GM12878 (cell line): ENCODE results near the gene CYP2J2. TPM values are rescaled to one million over a fixed set of nuclear protein-coding genes. Genes with fewer than 3 reads are reported as not detected.

Experiments
- ATAC-seq: fragments of 200-7000 bp; cut with Tn5 transposase; 3 replicates; pipeline ENCODE4 v1.9.1; 2020; ENCODE audit warnings: mild to moderate bottlenecking, moderate library complexity
- BruUV-seq: library from RNA; stranded (reverse); fragments of 400-500 nt; replicated peaks from 2 replicates; lab custom pipeline; 2021; lab: Mats Ljungman, UMichigan
- CTCF ChIA-PET: fragments of 300-600 bp; sonication (Branson Sonifier 250); formaldehyde crosslinking; extraction: SDS; loops from one replicate; lab custom pipeline; 2021; ENCODE audit warnings: inconsistent platforms; lab: Yijun Ruan, JAX
- POLR2A ChIA-PET: fragments of 350-600 bp; formaldehyde crosslinking; extraction: SDS; loops from one replicate; lab custom pipeline; 2021; ENCODE audit warnings: inconsistent platforms; lab: Charles Lee
- RAD21 ChIA-PET: fragments of 300-600 bp; sonication (Branson Sonifier 250); formaldehyde crosslinking; loops from one replicate; lab custom pipeline; 2023; ENCODE audit warnings: antibody characterized with exemption; ENCODE audit not compliant: unreplicated experiment; lab: Charles Lee
- SMC1A ChIA-PET: fragments of 300-600 bp; sonication (Branson Sonifier 250); formaldehyde crosslinking; loops from one replicate; lab custom pipeline; 2023; ENCODE audit not compliant: unreplicated experiment, uncharacterized antibody; lab: Charles Lee
- DNase-seq: peaks from one replicate; pipeline ENCODE4 v3.0.0-alpha.2; 2011; ENCODE audit warnings: low read depth, low spot score
- FAIRE-seq: peaks from 3 replicates; lab custom pipeline; 2011; peaks lifted over from hg19 to GRCh38; lab: Jason Lieb, UNC
- H2AFZ ChIP-seq: 2 replicates; pipeline ENCODE4 v1.6.0; 2011; ENCODE audit warnings: low read depth, low read length, control low read depth; ENCODE audit not compliant: control insufficient read depth
- H3K27ac ChIP-seq: 2 replicates; pipeline ENCODE4 v1.5.1; 2011; ENCODE audit warnings: control low read depth; ENCODE audit not compliant: control insufficient read depth, insufficient read depth
- H3K27me3 ChIP-seq, 2 experiments: replicated peaks in 1 of 2; 2 replicates each; pipeline versions ENCODE4 v1.6.0 to v1.6.1; 2011; ENCODE audit warnings: low read length in 1 of 2; ENCODE audit not compliant: control insufficient read depth in 2 of 2, insufficient read depth in 2 of 2
- H3K36me3 ChIP-seq, 2 experiments: 2 replicates each; pipeline ENCODE4 v1.5.1; 2011; ENCODE audit warnings: low read length in 1 of 2; ENCODE audit not compliant: control insufficient read depth in 2 of 2, insufficient read depth in 2 of 2
- H3K4me1 ChIP-seq: 2 replicates; pipeline ENCODE4 v1.6.1; 2011; ENCODE audit warnings: mild to moderate bottlenecking, low read length, moderate library complexity, mixed read lengths; ENCODE audit not compliant: control insufficient read depth, insufficient read depth
- H3K4me2 ChIP-seq: 2 replicates; pipeline ENCODE4 v1.6.0; 2011; ENCODE audit warnings: control low read depth; ENCODE audit not compliant: control insufficient read depth, insufficient read depth
- H3K4me3 ChIP-seq: fragments of 200-600 bp; sonication (generic); 2 replicates; pipeline ENCODE4 v1.5.1; 2016
- H3K79me2 ChIP-seq: 2 replicates; pipeline ENCODE4 v1.6.0; 2011; ENCODE audit warnings: low read length; ENCODE audit not compliant: control insufficient read depth, insufficient read depth
- H3K9ac ChIP-seq: 2 replicates; pipeline ENCODE4 v1.8.0; 2011; ENCODE audit warnings: low read length, control low read depth, mixed read lengths; ENCODE audit not compliant: control insufficient read depth, insufficient read depth
- H3K9me3 ChIP-seq: replicated peaks from 3 replicates; pipeline ENCODE4 v1.5.1; 2011; ENCODE audit warnings: mild to moderate bottlenecking, low read length; ENCODE audit not compliant: control insufficient read depth, insufficient read depth
- H4K20me1 ChIP-seq: 2 replicates; pipeline ENCODE4 v1.6.0; 2011; ENCODE audit not compliant: control insufficient read depth, insufficient read depth
- BCL11A ChIP-seq: IDR thresholded peaks from 2 replicates; pipeline ENCODE4 v1.6.1; 2011; ENCODE audit warnings: low read depth, low read length
- CEBPB ChIP-seq, 2 experiments: fragments of 150-350 bp in 1 of 2; IDR thresholded peaks; 2 replicates each; pipeline ENCODE4 v1.6.1; 2012 to 2014; ENCODE audit warnings: low read depth in 2 of 2, low read length in 2 of 2, borderline replicate concordance in 1 of 2, inconsistent platforms in 1 of 2
- EED ChIP-seq: sonication (generic); IDR thresholded peaks from 2 replicates; pipeline ENCODE4 v1.6.1; 2016; ENCODE audit warnings: antibody characterized with exemption, low read depth
- EP300 ChIP-seq, 2 experiments: fragments of 150-350 bp in 1 of 2; IDR thresholded peaks; 2 replicates each; pipeline ENCODE4 v1.6.1; 2011 to 2012; ENCODE audit warnings: low read depth in 2 of 2, low read length in 2 of 2, borderline replicate concordance in 1 of 2, improper control_type of control experiment in 1 of 2, inconsistent platforms in 1 of 2; ENCODE audit not compliant: control insufficient read depth in 1 of 2
- FOXK2 ChIP-seq: fragments of 450-650 bp; IDR thresholded peaks from 2 replicates; pipeline ENCODE4 v1.6.1; 2017; ENCODE audit warnings: mild to moderate bottlenecking, moderate library complexity
- HDGF ChIP-seq: fragments of 450-650 bp; IDR thresholded peaks from 2 replicates; pipeline ENCODE4 v1.6.1; 2016; ENCODE audit warnings: antibody characterized with exemption
- MAX ChIP-seq: IDR thresholded peaks from 2 replicates; pipeline ENCODE4 v1.6.1; 2012; ENCODE audit warnings: low read depth, low read length, improper control_type of control experiment
- MTA3 ChIP-seq: IDR thresholded peaks from 2 replicates; pipeline ENCODE4 v1.6.1; 2012; ENCODE audit warnings: low read length, inconsistent platforms, borderline replicate concordance
- NRF1 ChIP-seq: conservative IDR thresholded peaks from 2 replicates; pipeline ENCODE4 v1.6.1; 2011; ENCODE audit warnings: mild to moderate bottlenecking, low read depth, low read length, improper control_type of control experiment
- POLR2AphosphoS2 ChIP-seq: IDR thresholded peaks from 2 replicates; pipeline ENCODE4 v1.6.1; 2011; ENCODE audit warnings: low read depth, mild to moderate bottlenecking, low read length, improper control_type of control experiment, moderate library complexity
- RAD51 ChIP-seq: fragments of 450-650 bp; IDR thresholded peaks from 2 replicates; pipeline ENCODE4 v1.6.1; 2016; ENCODE audit warnings: moderate library complexity, mild to moderate bottlenecking, inconsistent platforms
- SMARCA5 ChIP-seq: fragments of 450-650 bp; IDR thresholded peaks from 2 replicates; pipeline ENCODE4 v1.6.1; 2017; ENCODE audit warnings: mild to moderate bottlenecking
- TBL1XR1 ChIP-seq: IDR thresholded peaks from 2 replicates; pipeline ENCODE4 v1.6.1; 2012; ENCODE audit warnings: low read depth, low read length, improper control_type of control experiment
- TCF12 ChIP-seq: IDR thresholded peaks from 2 replicates; pipeline ENCODE4 v1.6.1; 2011; ENCODE audit warnings: low read depth, mild to moderate bottlenecking, low read length
- ZBTB40 ChIP-seq: fragments of 450-650 bp; IDR thresholded peaks from 2 replicates; pipeline ENCODE4 v1.6.1; 2016; ENCODE audit warnings: mild to moderate bottlenecking, moderate library complexity, borderline replicate concordance
- ZNF207 ChIP-seq: fragments of 450-650 bp; IDR thresholded peaks from 2 replicates; pipeline ENCODE4 v1.6.1; 2014; ENCODE audit warnings: antibody characterized with exemption, mild to moderate bottlenecking, borderline replicate concordance
- WGBS: methylation state at CpG from one replicate; pipeline ENCODE4 v1.1.6; 2016; ENCODE audit warnings: low lambda C conversion rate; ENCODE audit not compliant: insufficient replicate concordance, insufficient coverage; ENCODE audit errors: missing lambda C conversion rate; 5-methylcytosine and 5-hydroxymethylcytosine counted together
- in situ Hi-C: fragments of 300-500 bp; cut with MboI; formaldehyde crosslinking; loops from 9 replicates; pipeline ENCODE4 v1.14.3; 2018; ENCODE audit warnings: mixed read lengths
- intact Hi-C: fragments of 100-400 bp; cut with micrococcal nuclease; formaldehyde crosslinking; loops from one replicate; pipeline ENCODE4 v1.14.2; 2022; ENCODE audit not compliant: unreplicated experiment
- polyA plus RNA-seq, 11 experiments: library from polyadenylated mRNA; depleted of rRNA in 4 of 11; unstranded in 6 of 11; stranded (reverse) in 5 of 11; fragments of >200 nt; fragmentation: Nextera tagmentation in 4 of 11; fragmentation: Illumina TruSeq in 1 of 11; extraction: Ambion mirVana in 4 of 11; extraction: Trizol in 1 of 11; gene quantifications; 1 replicate in 1 of 11; 2 replicates in 10 of 11; pipeline versions ENCODE4 v1.2.1 to v1.2.3, GENCODE V29; 2011 to 2016; ENCODE audit warnings: inconsistent platforms in 2 of 11, missing spikeins in 2 of 11, low read depth in 1 of 11
- total RNA-seq, 4 experiments: library from RNA; depleted of rRNA in 3 of 4; stranded (reverse); fragments of >200 nt in 3 of 4; fragmentation: Illumina TruSeq in 1 of 4; extraction: Trizol in 1 of 4; gene quantifications; 2 replicates each; pipeline versions ENCODE4 v1.2.1 to v1.2.3, GENCODE V29; 2013 to 2021
- TF ChIP-seq, protein P1 (sequence below): fragments of 450-650 bp; IDR thresholded peaks from 2 replicates; pipeline ENCODE4 v1.6.1; 2017; ENCODE audit warnings: mild to moderate bottlenecking

The CYP2J2 gene
- total and polyA plus RNA-seq, 10 of the 15 experiments (the other 5 are each of a cell fraction or from before 2014, with no cell fraction given) = 0.06 to 0.34 (median 0.10) TPM; not detected in 3

DNA sequence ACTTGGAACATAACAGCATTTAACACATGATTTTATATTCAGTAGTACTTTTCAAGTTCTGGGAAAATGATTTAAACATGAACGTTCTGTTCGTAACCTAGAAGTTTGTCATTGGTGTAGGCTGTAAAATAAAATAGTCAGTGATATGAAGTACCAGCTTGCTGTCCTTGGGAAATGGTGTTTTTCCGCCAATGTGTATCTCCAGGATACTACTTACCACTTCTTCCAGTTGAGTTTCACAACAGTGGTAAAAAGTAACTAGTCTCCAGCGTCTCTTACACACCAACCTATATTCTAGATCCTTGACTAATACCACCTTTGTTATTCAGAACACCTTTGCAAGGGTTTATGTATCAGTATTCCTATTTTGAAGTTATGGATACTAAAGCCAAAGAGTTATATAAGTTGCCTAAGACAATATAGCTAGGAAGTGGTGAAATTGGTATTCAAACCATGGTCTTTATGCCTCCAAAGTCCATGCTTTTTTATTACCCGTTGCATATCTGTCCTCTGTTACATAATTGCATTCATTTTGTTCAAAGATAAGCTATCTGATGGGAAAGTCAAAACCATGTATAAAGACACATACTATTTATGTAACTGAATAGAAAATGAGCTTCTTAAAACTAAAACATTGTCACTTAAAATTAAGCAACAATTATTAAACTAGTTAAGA lies 68.8 kb downstream of the CYP2J2 start:
- Histone ChIP-seq H4K20me1 (no peaks in the 10 kb centered on the region), H3K27me3 (no peaks in the 10 kb centered on the region), H3K9ac (no peak overlapping the region), H3K4me2 (no peak overlapping the region), H3K27ac (no peak overlapping the region), H3K4me3 (no peak overlapping the region), H3K79me2 (no peaks in the 10 kb centered on the region), H2AFZ (no peak overlapping the region), H3K4me1 (no peaks in the 10 kb centered on the region), H3K36me3 (no peaks in the 10 kb centered on the region; a peak in 1 of 4 replicates), H3K9me3 (no peaks in the 10 kb centered on the region; the same call in 2 of the 3 replicates)
- WGBS = 63% methylated on average over 5 of the region's 5 CpGs
- SMC1A ChIA-PET = interaction anchor here (1.2 to 1.4 kb wide), 2 partner anchors 13 to 25 kb away, joined by 3 read pairs; no protein-coding TSS in a partner anchor
- no peak for FAIRE-seq
- CTCF ChIA-PET = interaction anchor here (0.8 to 1.6 kb wide), 3 partner anchors 19 to 90 kb away, joined by 3 to 5 read pairs (median 4); no protein-coding TSS in a partner anchor
- DNase-seq = no peak
- no TSS peak for BruUV-seq
- TF ChIP-seq BCL11A (no peak), EED (no peak), TBL1XR1 (no peak), SMARCA5 (no peak), FOXK2 (no peak), RAD51 (no peak), MAX (no peak), POLR2AphosphoS2 (no peak), HDGF (no peak), ZNF207 (no peak), NRF1 (no peak), MTA3 (no peak), ZBTB40 (no peak), EP300 (IDR thresholded peaks at IDR 0.05; ENCODE audit: borderline replicate concordance in 1 of 2, control insufficient read depth in 1 of 2, low read depth in 2 of 2, low read length in 2 of 2) (no peak), TCF12 (no peak), CEBPB (IDR thresholded peaks at IDR 0.05; ENCODE audit: borderline replicate concordance in 1 of 2, low read depth in 2 of 2, low read length in 2 of 2) (no peak)
- TF ChIP-seq, protein P1, sequence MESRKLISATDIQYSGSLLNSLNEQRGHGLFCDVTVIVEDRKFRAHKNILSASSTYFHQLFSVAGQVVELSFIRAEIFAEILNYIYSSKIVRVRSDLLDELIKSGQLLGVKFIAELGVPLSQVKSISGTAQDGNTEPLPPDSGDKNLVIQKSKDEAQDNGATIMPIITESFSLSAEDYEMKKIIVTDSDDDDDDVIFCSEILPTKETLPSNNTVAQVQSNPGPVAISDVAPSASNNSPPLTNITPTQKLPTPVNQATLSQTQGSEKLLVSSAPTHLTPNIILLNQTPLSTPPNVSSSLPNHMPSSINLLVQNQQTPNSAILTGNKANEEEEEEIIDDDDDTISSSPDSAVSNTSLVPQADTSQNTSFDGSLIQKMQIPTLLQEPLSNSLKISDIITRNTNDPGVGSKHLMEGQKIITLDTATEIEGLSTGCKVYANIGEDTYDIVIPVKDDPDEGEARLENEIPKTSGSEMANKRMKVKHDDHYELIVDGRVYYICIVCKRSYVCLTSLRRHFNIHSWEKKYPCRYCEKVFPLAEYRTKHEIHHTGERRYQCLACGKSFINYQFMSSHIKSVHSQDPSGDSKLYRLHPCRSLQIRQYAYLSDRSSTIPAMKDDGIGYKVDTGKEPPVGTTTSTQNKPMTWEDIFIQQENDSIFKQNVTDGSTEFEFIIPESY = no peak
- POLR2A ChIA-PET = no interaction called here
- RAD21 ChIA-PET = no interaction called here
- ATAC-seq = no peak
- in situ Hi-C loops (no loop called here), intact Hi-C loops (no loop called here)
